Measurements from ENCODE around the gene FOXD2. TPM values are rescaled to one million over a fixed set of nuclear protein-coding genes. Genes with fewer than 3 reads are reported as not detected.
A peak's percentile ranks its signal among the peaks of the same experiment; 100 is the strongest.

FOXD2 gene
- total RNA-seq, 6 experiments from 2014 or later, result 0.25 to 0.86 (median 0.41) TPM

- TF ChIP-seq CTCF (IDR thresholded peaks at IDR 0.05), result no peak
- TF ChIP-seq POLR2A (IDR thresholded peaks at IDR 0.05), result no peak
- DNase-seq (no peak), ATAC-seq (no peak)
- intact Hi-C loops (cut with DNase I), result no loop called here
- no peaks in the 10 kb centered on the region for H3K36me3 ChIP-seq
- WGBS (ENCODE audit: insufficient coverage, low coverage, low lambda C conversion rate, missing lambda C conversion rate), result 77% methylated on average over 3 of the region's 3 CpGs
- no peaks in the 10 kb centered on the region for H3K27me3 ChIP-seq
- H3K4me1 ChIP-seq, result peaks cover 0 to 2% (median 0%) of the 10 kb centered on the region in 4 donors
- no peak overlapping the region for H3K4me3 ChIP-seq
- no peak overlapping the region for H3K27ac ChIP-seq
- H3K9me3 ChIP-seq, result no peaks in the 10 kb centered on the region
Observed at GRCh38 chr1:47485817-47486216, 48.0 kb downstream of the FOXD2 start.

GRCh38 chr1:47487332-47487731 lies 49.5 kb downstream of the FOXD2 start:
- Histone ChIP-seq H3K27ac (no peak overlapping the region), H3K36me3 (no peaks in the 10 kb centered on the region), H3K9me3 (no peaks in the 10 kb centered on the region), H3K4me1 (no peaks in the 10 kb centered on the region), H3K4me3 (no peak overlapping the region), H3K27me3 (no peaks in the 10 kb centered on the region)
- TF ChIP-seq CTCF (IDR thresholded peaks at IDR 0.05) (no peak), POLR2A (IDR thresholded peaks at IDR 0.05) (no peak)
- DNase-seq (no peak), ATAC-seq (no peak)
- 96% methylated on average over 3 of the region's 3 CpGs for WGBS (ENCODE audit: insufficient coverage, low coverage, low lambda C conversion rate, missing lambda C conversion rate)
- intact Hi-C loops (cut with DNase I), result no loop called here

GRCh38 chr1:47487850-47488450 lies 50.1 kb downstream of the FOXD2 start:
- ATAC-seq, result peak in 1 of 4 donors; percentile 30
- Histone ChIP-seq H3K27me3 (no peaks in the 10 kb centered on the region), H3K36me3 (no peaks in the 10 kb centered on the region), H3K9me3 (no peaks in the 10 kb centered on the region), H3K4me3 (no peak overlapping the region), H3K27ac (no peak overlapping the region), H3K4me1 (no peaks in the 10 kb centered on the region)
- intact Hi-C loops (cut with DNase I), result no loop called here
- no peak for DNase-seq
- WGBS (ENCODE audit: insufficient coverage, low coverage, low lambda C conversion rate, missing lambda C conversion rate), result 63% methylated on average over 1 of the region's 8 CpGs
- TF ChIP-seq CTCF (IDR thresholded peaks at IDR 0.05) (no peak), POLR2A (IDR thresholded peaks at IDR 0.05) (no peak)

Other genes with a start within 250 kb of the FOXD2 start
- 10 to 100 TPM in 2 of 6 experiments, 1 to 10 TPM in 2, under 1 TPM in 2; 0.24 to 44.3 (median 5.4) TPM for gene PDZK1IP1, start 248.0 kb upstream of the FOXD2 start, total RNA-seq
- gene TAL1, start 205.8 kb upstream of the FOXD2 start, total RNA-seq, result 1 to 10 TPM in 4 of 6 experiments, under 1 TPM in 2; 0.43 to 4.5 (median 1.8) TPM
- gene STIL, start 123.9 kb upstream of the FOXD2 start, total RNA-seq, result 1 to 10 TPM in 3 of 6 experiments, under 1 TPM in 3; 0.61 to 2.5 (median 0.87) TPM
- 100 to 1,000 TPM; 101 to 160 (median 133) TPM for gene CMPK1, start 104.3 kb upstream of the FOXD2 start, total RNA-seq
- not detected for gene FOXE3, start 21.8 kb upstream of the FOXD2 start, total RNA-seq